Mucosa of rectum (tissue), 2 donors: ENCODE data around the gene EPB41L1.
A peak's percentile ranks its signal among the peaks of the same experiment; 100 is the strongest.

Source experiments
- H3K27ac ChIP-seq, 2 donors: one replicate each; pipeline ENCODE4 v1.7.0; 2013; ENCODE audit warnings: inconsistent platforms in 2 of 2, low read depth in 2 of 2, low read length in 2 of 2
- H3K27me3 ChIP-seq, 2 donors: one replicate each; pipeline ENCODE4 v1.7.0; 2013; ENCODE audit warnings: low read length in 2 of 2; ENCODE audit not compliant: control insufficient read depth in 2 of 2, insufficient read depth in 2 of 2
- H3K36me3 ChIP-seq, 2 donors: one replicate each; pipeline ENCODE4 v1.7.0; 2013; ENCODE audit warnings: low read length in 2 of 2; ENCODE audit not compliant: control insufficient read depth in 2 of 2, insufficient read depth in 2 of 2
- H3K4me1 ChIP-seq, 2 donors: one replicate each; pipeline ENCODE4 v1.7.0; 2013; ENCODE audit warnings: low read length in 2 of 2, mild to moderate bottlenecking in 1 of 2; ENCODE audit not compliant: control insufficient read depth in 2 of 2, insufficient read depth in 2 of 2
- H3K4me3 ChIP-seq, 2 donors: one replicate each; pipeline ENCODE4 v1.7.0; 2013; ENCODE audit warnings: low read length in 2 of 2
- H3K9ac ChIP-seq, 2 donors: one replicate each; pipeline ENCODE4 v1.7.0; 2013; ENCODE audit warnings: low read length in 2 of 2, low read depth in 1 of 2, mild to moderate bottlenecking in 1 of 2
- H3K9me3 ChIP-seq, 2 donors: one replicate each; pipeline ENCODE4 v1.7.0; 2013; ENCODE audit warnings: low read length in 2 of 2; ENCODE audit not compliant: control insufficient read depth in 2 of 2
- donor health status: healthy.
- donor health status: Normal muscosa, but diverticular disease.

EPB41L1 gene

DNA sequence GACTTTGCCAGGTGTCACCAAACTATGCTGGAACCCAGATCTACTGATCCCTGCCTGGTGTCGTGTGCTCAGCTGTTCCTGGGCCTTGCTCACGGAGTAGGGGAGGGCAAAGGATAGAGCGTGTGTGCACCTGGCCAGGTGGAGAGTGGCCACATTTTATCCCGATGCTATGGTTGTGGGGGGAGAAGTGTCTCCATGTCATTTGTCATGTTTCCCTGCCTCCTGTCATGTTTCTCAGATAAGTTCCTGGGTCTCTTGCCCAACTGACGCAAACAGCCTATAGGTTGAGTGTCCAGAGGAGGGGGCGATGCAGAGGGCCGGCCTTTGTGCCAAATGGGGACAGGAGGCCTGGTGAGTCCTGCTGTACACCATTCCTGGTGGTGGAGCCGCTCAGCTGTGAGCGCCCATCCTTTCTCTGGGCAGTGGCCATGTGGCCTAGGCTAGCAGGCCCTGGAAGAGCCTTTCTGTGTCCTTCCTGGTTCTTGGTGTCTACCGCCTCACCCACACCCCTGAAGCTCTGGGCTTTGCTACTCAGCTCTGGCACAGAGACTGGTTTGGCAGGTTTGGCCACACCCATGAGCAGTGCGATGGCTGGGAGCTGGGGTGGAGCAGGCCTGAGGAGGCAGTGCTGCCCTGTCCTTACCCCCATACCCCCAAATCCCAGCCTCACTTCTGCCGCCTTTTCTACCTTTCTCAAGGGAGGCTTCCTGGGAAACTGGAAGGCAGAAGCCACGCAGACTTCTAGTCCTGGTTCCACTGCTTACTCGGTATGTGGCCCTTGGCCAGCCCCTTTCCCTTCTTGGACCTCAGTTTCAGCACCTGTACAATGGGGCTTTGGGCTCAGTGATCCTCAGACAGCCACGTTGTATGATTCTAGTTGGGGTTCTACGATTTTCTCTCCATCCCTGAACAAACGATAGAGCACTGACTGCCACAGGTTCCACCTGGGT, 32.3 kb upstream of the EPB41L1 start:
- peaks cover 37 to 38% of the 10 kb centered on the region in 2 donors for H3K4me1 ChIP-seq
- no peaks in the 10 kb centered on the region for H3K27me3 ChIP-seq
- H3K4me3 ChIP-seq, result peak overlapping the region in 1 of 2 donors; percentile 17
- H3K36me3 ChIP-seq, result peaks cover 0 to 5% of the 10 kb centered on the region in 2 donors
- H3K9ac ChIP-seq, result peak overlapping the region; percentile 38 to 66
- peak overlapping the region; percentile 86 to 92 for H3K27ac ChIP-seq
- no peaks in the 10 kb centered on the region for H3K9me3 ChIP-seq

DNA sequence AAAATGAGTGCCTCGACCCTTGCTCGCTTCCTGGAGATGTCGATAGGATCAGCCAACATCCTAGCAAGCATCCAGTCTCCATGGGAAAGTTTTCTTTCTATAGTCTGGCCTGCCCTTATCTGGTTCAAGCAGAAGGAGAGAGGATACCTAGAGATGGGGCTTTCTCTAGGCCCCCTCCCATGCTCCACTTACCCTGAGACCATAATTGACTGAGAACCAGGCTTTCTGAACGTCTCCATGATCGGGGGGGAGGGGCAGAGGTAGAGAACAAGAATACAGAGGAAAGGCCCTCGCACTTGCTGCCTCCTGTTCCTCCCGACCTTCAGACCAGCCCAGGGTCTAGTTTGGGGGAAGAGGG, 31.6 kb upstream of the EPB41L1 start:
- Histone ChIP-seq H3K27ac (peak overlapping the region; percentile 86 to 92), H3K27me3 (no peaks in the 10 kb centered on the region), H3K36me3 (peaks cover 0 to 6% of the 10 kb centered on the region in 2 donors), H3K9me3 (no peaks in the 10 kb centered on the region), H3K4me1 (peaks cover 31 to 32% of the 10 kb centered on the region in 2 donors), H3K4me3 (peak overlapping the region in 1 of 2 donors; percentile 17), H3K9ac (no peak overlapping the region)

DNA sequence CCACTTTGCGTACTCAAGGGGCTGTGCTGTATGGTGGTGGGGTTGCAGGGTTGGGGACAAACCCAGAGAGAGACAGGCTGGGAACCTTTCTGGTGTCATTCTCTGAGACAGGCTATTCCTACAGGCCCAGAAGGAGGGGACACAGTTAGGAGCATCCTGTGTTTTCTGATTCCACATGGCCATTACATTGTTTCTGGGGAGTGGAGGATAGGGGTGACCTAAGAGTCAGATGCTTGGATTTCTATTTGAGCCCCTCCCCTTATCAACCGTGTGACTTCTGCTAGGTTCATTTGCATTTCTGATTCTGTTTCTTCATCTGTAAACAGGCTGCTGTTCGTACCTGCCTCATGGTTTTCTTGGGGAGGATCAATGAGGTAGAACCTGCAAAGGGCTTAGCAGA, 29.4 kb upstream of the EPB41L1 start:
- H3K9ac ChIP-seq, result no peak overlapping the region
- H3K27me3 ChIP-seq, result no peaks in the 10 kb centered on the region
- no peaks in the 10 kb centered on the region for H3K9me3 ChIP-seq
- no peak overlapping the region for H3K27ac ChIP-seq
- peaks cover 0 to 6% of the 10 kb centered on the region in 2 donors for H3K36me3 ChIP-seq
- no peak overlapping the region for H3K4me3 ChIP-seq
- H3K4me1 ChIP-seq, result peaks cover 21% of the 10 kb centered on the region in 2 donors

DNA sequence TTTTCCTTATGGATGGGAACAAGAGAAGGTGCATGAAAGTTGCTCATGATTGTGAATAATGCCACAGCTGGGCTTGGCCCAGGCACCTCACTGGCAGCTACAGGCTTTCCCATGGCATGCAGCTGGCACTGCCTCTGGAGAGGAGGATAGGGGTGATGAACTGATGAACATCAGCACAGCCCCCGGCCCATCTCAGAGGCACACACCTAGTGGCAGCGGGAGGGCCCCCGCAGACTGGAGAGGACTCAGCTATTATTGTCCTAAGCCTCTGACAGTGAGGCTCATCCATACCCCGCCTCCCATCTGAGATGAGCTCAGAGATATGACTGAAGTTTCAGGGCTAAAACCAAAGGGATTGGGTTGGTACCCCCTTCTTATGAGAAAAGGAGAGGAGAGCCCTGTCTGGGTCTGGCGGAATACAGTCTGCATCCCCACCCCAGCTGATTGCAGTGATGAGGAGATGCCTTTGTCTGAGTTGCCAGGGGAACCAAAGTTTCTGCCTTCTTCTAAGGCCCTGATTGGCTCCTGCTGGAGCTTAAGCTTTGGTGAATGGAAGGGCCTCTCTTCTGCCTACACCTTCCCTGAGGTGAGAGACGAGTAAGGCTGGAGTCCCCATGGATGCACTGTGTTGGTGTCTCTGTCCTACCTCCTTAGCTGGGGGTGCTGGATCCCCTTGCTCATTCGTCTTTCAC, 27.6 kb upstream of the EPB41L1 start:
- H3K27ac ChIP-seq, result no peak overlapping the region
- H3K27me3 ChIP-seq, result no peaks in the 10 kb centered on the region
- H3K4me3 ChIP-seq, result no peak overlapping the region
- H3K4me1 ChIP-seq, result peaks cover 10 to 12% of the 10 kb centered on the region in 2 donors
- H3K9me3 ChIP-seq, result no peaks in the 10 kb centered on the region
- peaks cover 0 to 6% of the 10 kb centered on the region in 2 donors for H3K36me3 ChIP-seq
- H3K9ac ChIP-seq, result no peak overlapping the region

DNA sequence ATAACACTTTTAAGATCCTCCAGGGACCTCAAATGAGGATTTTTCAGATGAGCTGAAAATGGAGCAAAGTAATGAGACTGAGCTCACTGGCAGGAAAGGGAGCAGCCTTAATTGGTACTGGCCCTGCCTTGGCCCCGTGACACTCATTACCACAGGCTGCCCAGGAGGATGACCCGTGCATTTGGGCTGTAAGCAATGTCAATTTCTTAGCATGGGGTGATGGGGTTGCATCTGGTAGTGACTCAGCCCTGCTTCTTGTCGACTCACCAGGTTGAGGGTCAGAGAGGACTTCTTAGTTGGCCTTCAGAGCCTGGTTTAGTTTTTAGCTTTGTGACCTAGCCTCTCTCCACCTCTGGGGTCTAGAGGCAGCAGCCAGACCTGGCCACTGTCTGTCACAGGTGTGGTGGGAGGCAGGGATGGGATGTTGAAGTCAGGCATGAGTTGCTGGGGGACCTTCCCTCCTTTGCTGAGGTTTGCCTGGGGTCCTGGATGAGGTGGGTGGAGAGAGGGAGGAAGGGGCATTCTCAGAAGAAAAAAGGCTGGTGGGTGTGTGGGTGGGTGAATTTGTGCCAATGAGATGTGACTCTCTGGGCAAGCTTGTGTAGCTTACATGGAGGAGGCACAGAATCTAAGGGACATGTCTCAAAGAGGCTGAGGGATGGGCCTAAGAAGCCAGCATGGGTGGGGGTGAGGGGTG, 25.9 kb upstream of the EPB41L1 start:
- peaks cover 0 to 4% of the 10 kb centered on the region in 2 donors for H3K4me1 ChIP-seq
- H3K27me3 ChIP-seq, result no peaks in the 10 kb centered on the region
- H3K27ac ChIP-seq, result no peak overlapping the region
- H3K4me3 ChIP-seq, result no peak overlapping the region
- no peak overlapping the region for H3K9ac ChIP-seq
- H3K9me3 ChIP-seq, result no peaks in the 10 kb centered on the region
- peaks cover 0 to 6% of the 10 kb centered on the region in 2 donors for H3K36me3 ChIP-seq

DNA sequence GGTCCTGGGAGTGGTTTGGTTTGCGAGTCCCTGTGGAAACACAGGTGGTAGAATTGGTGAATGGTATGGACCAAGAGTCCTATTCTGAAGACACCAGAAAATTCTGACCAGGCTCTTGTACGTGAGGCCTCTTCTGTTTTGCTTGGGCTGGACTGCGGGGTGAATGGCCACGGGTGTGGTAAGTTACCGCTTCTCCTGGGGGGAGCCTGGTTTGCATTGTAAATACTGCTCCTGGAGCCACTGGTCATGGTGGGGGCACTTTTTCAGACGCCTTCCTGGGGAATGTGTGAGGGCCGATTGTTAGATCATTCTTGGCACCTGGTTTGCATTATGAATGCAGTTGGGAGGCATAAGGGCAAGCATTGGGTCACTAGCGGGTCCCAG, 25.4 kb upstream of the EPB41L1 start:
- peaks cover 0 to 4% of the 10 kb centered on the region in 2 donors for H3K4me1 ChIP-seq
- peaks cover 0 to 6% of the 10 kb centered on the region in 2 donors for H3K36me3 ChIP-seq
- no peak overlapping the region for H3K27ac ChIP-seq
- no peaks in the 10 kb centered on the region for H3K27me3 ChIP-seq
- H3K4me3 ChIP-seq, result no peak overlapping the region
- H3K9ac ChIP-seq, result no peak overlapping the region
- no peaks in the 10 kb centered on the region for H3K9me3 ChIP-seq

DNA sequence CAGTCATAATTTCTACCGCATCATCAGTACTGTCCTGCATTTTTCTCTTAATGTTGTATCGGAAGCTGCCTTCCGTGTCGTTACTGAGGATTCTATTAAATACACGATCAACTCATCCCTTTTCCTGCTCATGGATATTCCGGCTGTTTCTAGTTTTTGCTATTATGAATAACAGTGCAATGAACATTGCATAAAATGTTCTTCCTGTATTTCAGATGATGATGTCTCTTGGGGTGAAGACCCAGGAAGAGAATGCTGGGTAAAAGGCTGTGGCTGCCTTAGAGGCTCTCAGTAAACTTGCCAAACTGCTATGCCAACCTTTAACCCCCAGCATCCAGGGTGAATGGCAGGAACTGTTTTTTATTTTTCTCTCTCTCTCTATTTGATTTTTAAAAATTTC, 24.1 kb upstream of the EPB41L1 start:
- H3K4me3 ChIP-seq, result no peak overlapping the region
- peaks cover 0 to 6% of the 10 kb centered on the region in 2 donors for H3K36me3 ChIP-seq
- peaks cover 0 to 4% of the 10 kb centered on the region in 2 donors for H3K4me1 ChIP-seq
- no peaks in the 10 kb centered on the region for H3K9me3 ChIP-seq
- no peak overlapping the region for H3K9ac ChIP-seq
- no peak overlapping the region for H3K27ac ChIP-seq
- H3K27me3 ChIP-seq, result no peaks in the 10 kb centered on the region

DNA sequence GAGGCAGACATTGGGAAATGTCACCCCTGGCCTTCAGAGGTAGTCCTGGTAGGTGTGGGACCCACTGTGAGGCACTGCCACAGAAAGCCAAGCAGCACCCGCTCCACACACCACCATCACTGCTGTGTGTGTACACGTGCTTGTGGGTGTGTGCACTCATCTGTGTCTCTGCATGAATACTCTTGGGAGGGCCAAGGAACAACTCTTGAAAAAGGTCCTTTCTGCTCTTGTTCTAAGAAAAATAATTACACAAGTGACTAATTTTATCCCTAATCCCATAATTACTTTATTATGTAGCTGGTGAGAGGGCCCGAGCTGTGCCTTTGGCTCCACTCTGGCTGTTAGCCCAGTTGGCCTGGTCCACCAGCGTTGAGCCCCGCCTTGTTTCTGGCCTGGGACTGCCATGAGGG, 21.7 kb upstream of the EPB41L1 start:
- Histone ChIP-seq H3K9me3 (no peaks in the 10 kb centered on the region), H3K27me3 (no peaks in the 10 kb centered on the region), H3K36me3 (no peaks in the 10 kb centered on the region), H3K4me3 (no peak overlapping the region), H3K4me1 (peaks cover 0 to 4% of the 10 kb centered on the region in 2 donors), H3K27ac (no peak overlapping the region), H3K9ac (no peak overlapping the region)

DNA sequence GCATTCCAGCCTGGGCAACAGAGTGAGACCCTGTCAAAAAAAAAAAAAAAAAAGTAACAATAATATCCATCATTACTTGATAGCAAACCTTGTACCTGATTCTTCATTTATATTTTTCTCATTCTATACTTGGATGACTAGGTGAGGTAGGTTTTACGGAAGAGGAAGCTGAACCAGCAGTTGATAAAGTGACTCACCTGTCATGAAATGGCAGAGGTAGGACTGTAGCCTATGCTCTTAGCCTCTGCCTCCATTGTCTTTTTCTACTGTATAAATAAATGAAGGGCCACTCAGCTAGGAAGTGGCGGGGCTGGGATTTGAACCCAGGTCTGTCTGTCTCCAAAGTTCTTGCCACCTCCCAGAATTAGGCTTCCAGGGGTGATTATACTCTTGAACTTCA, 20.7 kb upstream of the EPB41L1 start:
- peaks cover 0 to 4% of the 10 kb centered on the region in 2 donors for H3K4me1 ChIP-seq
- H3K4me3 ChIP-seq, result no peak overlapping the region
- no peak overlapping the region for H3K9ac ChIP-seq
- no peak overlapping the region for H3K27ac ChIP-seq
- no peaks in the 10 kb centered on the region for H3K36me3 ChIP-seq
- no peaks in the 10 kb centered on the region for H3K9me3 ChIP-seq
- H3K27me3 ChIP-seq, result no peaks in the 10 kb centered on the region

DNA sequence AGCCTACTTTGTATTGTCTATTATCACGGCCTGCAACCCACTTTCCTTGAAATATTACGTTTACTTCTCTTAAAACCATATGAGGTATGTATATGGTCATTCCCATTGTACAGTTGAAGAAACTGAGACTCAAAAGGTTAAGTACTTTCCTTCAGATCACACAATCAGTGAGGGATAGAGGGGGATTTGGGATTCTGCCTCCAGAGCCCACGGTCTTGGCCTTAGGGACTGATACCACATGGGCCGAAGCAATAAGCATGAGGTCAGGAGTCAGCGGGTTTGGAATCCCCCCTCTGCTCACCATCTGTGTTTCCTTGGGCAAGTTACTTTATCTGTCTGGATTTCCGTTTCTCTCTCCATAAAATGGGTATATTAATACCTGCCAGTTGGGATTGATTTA, 19.4 kb upstream of the EPB41L1 start:
- H3K9me3 ChIP-seq, result no peaks in the 10 kb centered on the region
- no peak overlapping the region for H3K9ac ChIP-seq
- peaks cover 0 to 4% of the 10 kb centered on the region in 2 donors for H3K4me1 ChIP-seq
- H3K27me3 ChIP-seq, result no peaks in the 10 kb centered on the region
- H3K4me3 ChIP-seq, result no peak overlapping the region
- H3K27ac ChIP-seq, result no peak overlapping the region
- no peaks in the 10 kb centered on the region for H3K36me3 ChIP-seq
